Glomerular visceral epithelial cell (primary cell): ENCODE data around the gene FADS3.

Source experiments
- DNase-seq: peaks from one replicate; pipeline ENCODE4 v3.0.0-alpha.2; 2016; ENCODE audit errors: extremely low spot score

FADS3 gene

GRCh38 chr11:61855939-61856680, 35.2 kb downstream of the FADS3 start:
- no peak for DNase-seq

DNA sequence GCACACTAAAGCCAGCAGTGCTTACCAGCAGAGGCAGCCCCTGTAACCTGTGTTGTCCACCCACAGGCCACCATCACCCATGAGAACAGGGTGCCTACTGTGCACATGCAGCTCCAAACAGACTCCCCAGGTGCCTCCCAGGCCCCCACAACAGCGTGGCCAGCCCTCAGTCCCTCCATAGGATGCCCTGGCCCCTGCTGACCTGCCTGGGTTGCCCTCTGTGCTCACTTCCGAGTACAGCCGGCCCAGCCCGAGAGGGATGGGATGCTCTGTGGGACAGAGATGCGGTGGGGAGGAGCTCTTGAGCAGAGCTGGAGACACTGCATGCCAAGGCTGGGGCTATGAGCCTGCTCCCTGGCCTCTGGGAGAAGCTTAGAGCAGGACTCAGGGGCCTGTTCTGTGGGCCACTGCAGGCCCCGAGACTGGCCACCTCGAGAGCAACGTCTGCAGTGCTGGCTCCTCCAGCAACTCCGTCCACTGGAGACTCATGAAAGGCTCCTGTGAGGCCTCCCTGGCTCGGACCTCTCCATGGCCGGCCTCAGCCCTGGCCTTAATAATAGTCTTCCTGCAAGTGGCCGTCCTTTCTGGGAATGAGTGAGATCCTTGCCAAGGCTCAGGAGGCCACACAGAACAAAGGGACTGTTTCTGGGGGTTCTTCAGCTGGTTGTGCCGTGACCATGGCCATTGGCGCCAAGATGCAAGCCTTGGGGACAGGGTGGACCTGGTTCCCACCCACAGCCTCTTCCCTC, 36.2 kb downstream of the FADS3 start:
- DNase-seq = no peak

DNA sequence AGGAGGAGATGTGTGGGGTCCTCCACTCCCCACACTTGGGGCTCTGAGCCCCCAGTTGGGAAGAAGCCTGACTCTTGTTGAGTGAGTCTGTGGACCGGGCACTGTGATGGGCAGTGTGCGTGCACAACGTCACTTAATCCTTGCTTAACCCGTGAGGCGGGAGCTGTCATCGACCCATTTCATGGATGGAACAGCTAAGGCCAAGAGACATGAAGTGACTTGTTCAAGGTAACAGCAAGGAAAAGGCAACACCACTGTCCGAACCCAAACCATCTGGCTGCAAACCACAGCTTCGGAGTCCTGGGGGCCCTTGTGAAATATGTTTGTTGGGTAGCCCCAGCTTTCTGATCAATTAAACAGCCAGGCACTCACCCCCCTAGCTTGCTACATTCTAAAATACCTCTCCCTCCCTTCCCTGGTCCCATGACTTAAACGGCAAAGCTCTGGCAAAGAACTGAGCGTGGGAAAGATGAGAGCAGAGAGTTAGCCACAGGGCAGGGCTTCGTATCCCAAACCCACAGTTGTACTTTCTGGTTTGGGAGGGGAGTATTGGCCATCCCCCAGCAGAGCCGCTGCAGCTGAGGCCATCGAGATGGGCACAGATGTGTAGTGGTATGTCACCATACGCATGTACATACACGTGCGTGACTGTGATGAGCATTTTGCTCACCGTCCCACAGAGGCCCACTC, 37.0 kb downstream of the FADS3 start:
- DNase-seq = no peak

DNA sequence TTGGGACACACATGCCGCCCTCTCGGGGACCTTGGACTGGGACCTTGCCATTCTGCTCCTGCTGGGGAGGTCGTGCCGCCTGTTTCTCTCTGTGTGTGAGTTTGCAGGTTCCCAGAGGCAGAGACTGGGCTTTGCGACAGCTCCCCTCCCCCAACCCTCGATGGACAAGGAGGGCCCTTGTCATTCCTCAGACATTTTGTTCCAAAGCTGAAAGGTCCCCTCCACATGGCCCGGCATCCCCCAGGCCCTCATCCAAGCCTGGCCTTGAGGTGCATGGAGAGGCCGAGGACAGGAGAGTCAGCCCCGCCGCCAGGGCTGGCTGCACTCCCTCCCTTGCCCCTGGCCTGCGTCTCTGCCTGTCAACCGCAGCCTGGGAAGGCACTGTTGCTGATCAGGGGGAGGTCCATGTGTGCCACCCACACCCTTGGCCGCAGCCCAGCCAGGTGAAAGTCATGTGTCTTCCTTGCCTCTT, 37.6 kb downstream of the FADS3 start:
- no peak for DNase-seq

GRCh38 chr11:61851900-61852295, 39.4 kb downstream of the FADS3 start:
- DNase-seq = no peak

GRCh38 chr11:61851113-61851899, 40.0 kb downstream of the FADS3 start:
- no peak for DNase-seq

DNA sequence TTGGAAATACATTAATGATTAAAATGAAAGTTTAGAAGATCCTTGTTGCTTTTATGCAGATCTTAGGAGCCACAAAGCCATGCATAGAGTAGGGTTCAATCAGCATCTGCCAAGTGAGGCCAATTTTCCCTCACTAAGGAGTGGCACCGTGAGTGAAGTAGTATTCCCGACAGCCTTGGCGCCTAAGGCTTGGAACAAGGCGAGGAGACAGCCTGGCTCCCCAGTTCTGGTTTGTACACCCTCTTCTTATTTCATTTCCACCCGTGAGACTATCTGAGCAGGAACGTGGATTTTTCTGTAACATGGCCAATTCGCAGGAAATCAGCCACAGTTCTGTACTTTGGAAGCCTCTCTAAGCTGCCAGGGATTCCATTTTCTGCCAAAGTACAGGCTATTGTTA, 40.7 kb downstream of the FADS3 start:
- no peak for DNase-seq

DNA sequence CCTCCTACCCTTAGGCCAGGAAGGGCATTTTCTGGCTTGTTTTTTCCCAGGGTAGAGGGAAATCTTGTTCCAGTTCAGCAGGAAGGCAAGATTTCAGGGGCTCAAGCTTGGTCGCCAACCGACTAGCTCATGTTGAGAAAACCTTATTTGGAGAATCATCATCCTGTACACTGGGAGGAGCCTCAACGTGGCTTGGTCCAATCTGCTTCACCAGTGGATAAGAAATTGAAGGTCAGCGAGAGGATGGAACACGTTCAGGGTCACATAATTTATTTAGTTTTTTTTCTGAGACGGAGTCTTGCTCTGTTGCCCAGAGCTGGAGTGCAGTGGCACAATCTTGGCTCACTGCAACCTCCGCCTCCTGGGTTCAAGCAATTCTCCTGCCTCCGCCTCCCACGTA, 42.7 kb downstream of the FADS3 start:
- DNase-seq = no peak

DNA sequence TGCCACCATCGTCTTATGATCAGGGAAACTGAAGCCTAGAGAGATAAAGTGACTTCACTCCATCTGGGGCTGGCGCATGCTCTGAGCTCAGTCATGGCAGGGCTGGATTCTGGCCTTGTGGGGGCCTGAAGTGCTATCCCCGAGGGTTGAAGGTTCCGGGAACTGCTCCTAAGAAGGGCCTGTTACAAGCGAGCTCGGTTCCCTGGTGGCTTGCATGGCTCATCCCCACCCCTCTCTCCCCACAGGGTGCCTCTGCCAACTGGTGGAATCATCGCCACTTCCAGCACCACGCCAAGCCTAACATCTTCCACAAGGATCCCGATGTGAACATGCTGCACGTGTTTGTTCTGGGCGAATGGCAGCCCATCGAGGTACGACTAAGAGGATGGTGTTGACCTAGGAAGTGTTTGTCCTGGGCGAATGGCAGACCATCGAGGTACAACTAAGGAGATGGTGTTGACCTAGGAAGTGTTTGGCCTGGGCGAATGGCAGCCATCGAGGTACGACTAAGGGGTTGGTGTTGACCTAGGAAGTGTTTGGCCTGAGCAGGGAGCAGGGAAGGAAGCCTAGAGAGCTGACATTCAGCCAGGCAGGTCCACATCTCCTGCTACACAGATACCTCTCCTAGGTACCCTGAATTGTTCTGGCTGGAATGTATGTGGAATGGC, 43.3 kb downstream of the FADS3 start:
- no peak for DNase-seq

- no peak for DNase-seq
Measured at GRCh38 chr11:61846362-61847020, 44.9 kb downstream of the FADS3 start.

DNA sequence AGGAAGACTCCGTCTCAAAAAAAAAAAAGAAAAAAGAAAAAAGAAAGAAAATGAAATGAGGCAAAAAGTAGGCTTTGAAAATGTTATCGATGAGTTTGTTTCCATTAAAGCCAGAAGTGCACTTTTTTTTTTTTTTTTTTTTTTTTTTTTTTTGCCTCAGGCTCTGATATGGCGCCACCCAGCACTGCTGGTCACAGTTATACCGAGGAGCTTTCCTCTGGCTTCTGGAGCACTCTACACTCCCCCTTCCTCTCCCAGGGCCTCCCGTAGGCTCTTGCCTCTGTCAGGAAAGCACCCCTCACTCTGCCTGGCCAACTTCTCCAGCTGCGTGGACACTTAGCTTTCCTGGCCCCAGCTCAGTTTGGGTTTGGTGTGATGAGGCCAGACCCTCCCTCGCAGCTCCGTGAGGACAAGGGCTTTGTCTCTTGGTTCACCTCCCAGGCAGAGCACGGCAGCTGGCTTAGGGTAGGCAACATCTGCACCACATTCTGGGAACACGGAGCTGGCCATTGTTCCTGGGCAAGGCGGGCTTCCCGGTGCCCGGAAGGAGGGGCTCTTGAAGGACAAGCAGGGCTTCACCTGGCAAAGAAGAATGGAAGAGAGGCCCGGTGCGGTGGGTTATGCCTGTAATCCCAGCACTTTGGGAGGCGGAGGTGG, 46.3 kb downstream of the FADS3 start:
- DNase-seq = no peak

- DNase-seq = no peak
Measured at GRCh38 chr11:61842528-61842820, 48.9 kb downstream of the FADS3 start.

GRCh38 chr11:61841636-61842527, 49.5 kb downstream of the FADS3 start:
- DNase-seq = no peak

DNA sequence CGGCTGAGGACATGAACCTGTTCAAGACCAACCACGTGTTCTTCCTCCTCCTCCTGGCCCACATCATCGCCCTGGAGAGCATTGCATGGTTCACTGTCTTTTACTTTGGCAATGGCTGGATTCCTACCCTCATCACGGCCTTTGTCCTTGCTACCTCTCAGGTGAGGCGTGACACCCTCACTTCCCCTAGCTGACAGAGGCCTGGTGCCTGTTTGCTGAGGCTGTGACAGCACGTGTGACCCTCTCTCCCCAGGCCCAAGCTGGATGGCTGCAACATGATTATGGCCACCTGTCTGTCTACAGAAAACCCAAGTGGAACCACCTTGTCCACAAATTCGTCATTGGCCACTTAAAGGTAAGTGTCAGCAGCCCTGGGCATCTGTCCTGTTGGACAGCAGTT, 51.0 kb downstream of the FADS3 start:
- no peak for DNase-seq

- DNase-seq = no peak
Measured at GRCh38 chr11:61839742-61840141, 51.6 kb downstream of the FADS3 start.

DNA sequence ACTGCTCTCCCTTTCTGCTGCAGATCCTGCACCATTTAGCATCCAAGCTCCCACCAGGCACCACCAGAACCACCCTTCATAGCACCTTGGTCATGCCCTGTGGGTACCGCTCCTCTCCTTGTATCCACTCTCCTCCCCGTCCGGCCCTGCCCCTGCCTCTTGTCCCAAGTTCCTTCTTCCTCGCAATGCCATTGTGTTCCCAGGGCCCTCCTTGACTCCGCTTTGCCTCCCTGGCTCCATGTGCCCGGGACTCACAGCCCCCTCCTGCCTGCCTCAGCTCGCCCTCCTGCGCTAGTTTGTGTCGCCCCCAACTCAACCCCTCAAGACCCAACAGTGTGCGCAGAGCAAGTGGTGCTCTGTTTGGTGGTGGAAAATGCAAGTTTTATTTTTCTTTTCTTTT, 52.4 kb downstream of the FADS3 start:
- no peak for DNase-seq

DNA sequence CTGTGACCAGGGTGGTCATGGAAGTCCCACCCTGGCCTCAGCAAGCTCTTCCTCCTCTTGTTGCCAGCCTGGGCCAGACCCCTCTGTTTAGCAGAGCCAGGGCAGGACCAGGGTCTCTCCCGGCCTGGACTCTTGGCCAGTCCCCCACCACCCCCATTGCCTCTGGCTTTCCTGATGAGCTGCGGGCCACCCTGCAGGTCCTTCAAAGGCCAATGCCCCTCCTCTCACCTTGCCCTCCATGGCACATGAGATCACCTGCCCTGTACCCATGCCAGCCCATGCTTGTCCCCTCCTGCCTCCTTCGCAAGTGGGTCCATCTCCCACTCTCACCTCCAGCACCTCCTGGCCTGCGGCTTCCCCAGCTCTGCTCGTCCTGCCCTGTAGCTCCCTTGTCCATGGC, 52.8 kb downstream of the FADS3 start:
- no peak for DNase-seq

GRCh38 chr11:61837411-61838005, 53.8 kb downstream of the FADS3 start:
- no peak for DNase-seq

- DNase-seq = no peak
Measured at GRCh38 chr11:61836193-61836592, 55.2 kb downstream of the FADS3 start.
